GM12878 (cell line): ENCODE measurements around the gene MFAP2. TPM values are rescaled to one million over a fixed set of nuclear protein-coding genes. Genes with fewer than 3 reads are reported as not detected.

Experiments used
- ATAC-seq: fragments of 200-7000 bp; cut with Tn5 transposase; 3 replicates; pipeline ENCODE4 v1.9.1; 2020; ENCODE audit warnings: mild to moderate bottlenecking, moderate library complexity
- BruUV-seq: library from RNA; stranded (reverse); fragments of 400-500 nt; replicated peaks from 2 replicates; lab custom pipeline; 2021; lab: Mats Ljungman, UMichigan
- CTCF ChIA-PET: fragments of 300-600 bp; sonication (Branson Sonifier 250); formaldehyde crosslinking; extraction: SDS; loops from one replicate; lab custom pipeline; 2021; ENCODE audit warnings: inconsistent platforms; lab: Yijun Ruan, JAX
- POLR2A ChIA-PET: fragments of 350-600 bp; formaldehyde crosslinking; extraction: SDS; loops from one replicate; lab custom pipeline; 2021; ENCODE audit warnings: inconsistent platforms; lab: Charles Lee
- RAD21 ChIA-PET: fragments of 300-600 bp; sonication (Branson Sonifier 250); formaldehyde crosslinking; loops from one replicate; lab custom pipeline; 2023; ENCODE audit warnings: antibody characterized with exemption; ENCODE audit not compliant: unreplicated experiment; lab: Charles Lee
- SMC1A ChIA-PET: fragments of 300-600 bp; sonication (Branson Sonifier 250); formaldehyde crosslinking; loops from one replicate; lab custom pipeline; 2023; ENCODE audit not compliant: unreplicated experiment, uncharacterized antibody; lab: Charles Lee
- DNase-seq: peaks from one replicate; pipeline ENCODE4 v3.0.0-alpha.2; 2011; ENCODE audit warnings: low read depth, low spot score
- FAIRE-seq: peaks from 3 replicates; lab custom pipeline; 2011; peaks lifted over from hg19 to GRCh38; lab: Jason Lieb, UNC
- H2AFZ ChIP-seq: 2 replicates; pipeline ENCODE4 v1.6.0; 2011; ENCODE audit warnings: low read depth, low read length, control low read depth; ENCODE audit not compliant: control insufficient read depth
- H3K27ac ChIP-seq: 2 replicates; pipeline ENCODE4 v1.5.1; 2011; ENCODE audit warnings: control low read depth; ENCODE audit not compliant: control insufficient read depth, insufficient read depth
- H3K27me3 ChIP-seq, 2 experiments: replicated peaks in 1 of 2; 2 replicates each; pipeline versions ENCODE4 v1.6.0 to v1.6.1; 2011; ENCODE audit warnings: low read length in 1 of 2; ENCODE audit not compliant: control insufficient read depth in 2 of 2, insufficient read depth in 2 of 2
- H3K36me3 ChIP-seq, 2 experiments: 2 replicates each; pipeline ENCODE4 v1.5.1; 2011; ENCODE audit warnings: low read length in 1 of 2; ENCODE audit not compliant: control insufficient read depth in 2 of 2, insufficient read depth in 2 of 2
- H3K4me1 ChIP-seq: 2 replicates; pipeline ENCODE4 v1.6.1; 2011; ENCODE audit warnings: mild to moderate bottlenecking, low read length, moderate library complexity, mixed read lengths; ENCODE audit not compliant: control insufficient read depth, insufficient read depth
- H3K4me2 ChIP-seq: 2 replicates; pipeline ENCODE4 v1.6.0; 2011; ENCODE audit warnings: control low read depth; ENCODE audit not compliant: control insufficient read depth, insufficient read depth
- H3K4me3 ChIP-seq: fragments of 200-600 bp; sonication (generic); 2 replicates; pipeline ENCODE4 v1.5.1; 2016
- H3K79me2 ChIP-seq: 2 replicates; pipeline ENCODE4 v1.6.0; 2011; ENCODE audit warnings: low read length; ENCODE audit not compliant: control insufficient read depth, insufficient read depth
- H3K9ac ChIP-seq: 2 replicates; pipeline ENCODE4 v1.8.0; 2011; ENCODE audit warnings: low read length, control low read depth, mixed read lengths; ENCODE audit not compliant: control insufficient read depth, insufficient read depth
- H3K9me3 ChIP-seq: replicated peaks from 3 replicates; pipeline ENCODE4 v1.5.1; 2011; ENCODE audit warnings: mild to moderate bottlenecking, low read length; ENCODE audit not compliant: control insufficient read depth, insufficient read depth
- H4K20me1 ChIP-seq: 2 replicates; pipeline ENCODE4 v1.6.0; 2011; ENCODE audit not compliant: control insufficient read depth, insufficient read depth
- IRF4 ChIP-seq: IDR thresholded peaks from 2 replicates; pipeline ENCODE4 v1.6.1; 2011; ENCODE audit warnings: low read depth, low read length
- KDM1A ChIP-seq: fragments of 200-600 bp; sonication (generic); IDR thresholded peaks from 2 replicates; pipeline ENCODE4 v1.6.1; 2016; ENCODE audit warnings: borderline replicate concordance
- WGBS: methylation state at CpG from one replicate; pipeline ENCODE4 v1.1.6; 2016; ENCODE audit warnings: low lambda C conversion rate; ENCODE audit not compliant: insufficient replicate concordance, insufficient coverage; ENCODE audit errors: missing lambda C conversion rate; 5-methylcytosine and 5-hydroxymethylcytosine counted together
- in situ Hi-C: fragments of 300-500 bp; cut with MboI; formaldehyde crosslinking; loops from 9 replicates; pipeline ENCODE4 v1.14.3; 2018; ENCODE audit warnings: mixed read lengths
- intact Hi-C: fragments of 100-400 bp; cut with micrococcal nuclease; formaldehyde crosslinking; loops from one replicate; pipeline ENCODE4 v1.14.2; 2022; ENCODE audit not compliant: unreplicated experiment
- polyA plus RNA-seq, 11 experiments: library from polyadenylated mRNA; depleted of rRNA in 4 of 11; unstranded in 6 of 11; stranded (reverse) in 5 of 11; fragments of >200 nt; fragmentation: Nextera tagmentation in 4 of 11; fragmentation: Illumina TruSeq in 1 of 11; extraction: Ambion mirVana in 4 of 11; extraction: Trizol in 1 of 11; gene quantifications; 1 replicate in 1 of 11; 2 replicates in 10 of 11; pipeline versions ENCODE4 v1.2.1 to v1.2.3, GENCODE V29; 2011 to 2016; ENCODE audit warnings: inconsistent platforms in 2 of 11, missing spikeins in 2 of 11, low read depth in 1 of 11
- total RNA-seq, 4 experiments: library from RNA; depleted of rRNA in 3 of 4; stranded (reverse); fragments of >200 nt in 3 of 4; fragmentation: Illumina TruSeq in 1 of 4; extraction: Trizol in 1 of 4; gene quantifications; 2 replicates each; pipeline versions ENCODE4 v1.2.1 to v1.2.3, GENCODE V29; 2013 to 2021

The MFAP2 gene
- total and polyA plus RNA-seq, 10 of the 15 experiments (the other 5 are each of a cell fraction or from before 2014, with no cell fraction given): 0.16 TPM; not detected in 9

DNA sequence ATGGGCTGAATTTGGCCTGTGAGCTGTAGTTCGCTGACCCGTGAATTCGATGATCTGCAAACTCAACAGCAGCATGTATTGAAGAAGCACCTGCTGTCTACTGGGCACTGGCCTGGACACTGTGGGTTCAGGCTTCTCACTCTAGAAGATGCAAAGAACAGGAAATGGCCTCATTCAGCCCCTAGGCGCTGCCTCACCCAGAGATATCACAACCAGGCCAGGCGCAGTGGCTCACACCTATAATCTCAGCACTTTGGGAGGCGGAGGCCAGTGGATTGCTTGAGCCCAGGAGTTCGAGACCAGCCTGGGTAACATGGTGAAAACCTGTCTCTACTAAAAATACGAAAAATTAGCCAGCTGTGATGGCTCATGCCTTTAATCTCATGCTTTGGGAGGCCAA is 23.6 kb downstream of the MFAP2 start:
- no peak for DNase-seq
- ChIA-PET POLR2A (interaction anchor here (0.5 kb wide), 1 partner anchor 36 kb away, joined by 3 read pairs; no protein-coding TSS in a partner anchor), SMC1A (interaction anchor here (1.1 kb wide), 1 partner anchor 163 kb away, joined by 3 read pairs; the partner anchor contains the start of gene PADI2), RAD21 (interaction anchor here (0.6 kb wide), 1 partner anchor 53 kb away, joined by 3 read pairs; no protein-coding TSS in a partner anchor), CTCF (interaction anchor here (0.6 to 1.6 kb wide), 3 partner anchors 81 to 104 kb away, joined by 3 to 7 read pairs (median 3); no protein-coding TSS in a partner anchor)
- H3K4me2 ChIP-seq: no peak overlapping the region
- intact Hi-C loops: loop anchor here (10.0 kb wide), 1 partner anchor 512 kb away; the partner anchor contains the start of gene NECAP2
- TF ChIP-seq IRF4: no peak
- H3K27me3 ChIP-seq: no peaks in the 10 kb centered on the region
- BruUV-seq: no TSS peak
- H3K27ac ChIP-seq: no peak overlapping the region
- WGBS: 52% methylated on average over 8 of the region's 8 CpGs
- in situ Hi-C loops: loop anchor here (5.0 kb wide), 1 partner anchor 91 kb away; no protein-coding TSS in a partner anchor
- H3K36me3 ChIP-seq: no peaks in the 10 kb centered on the region
- H3K4me1 ChIP-seq: no peaks in the 10 kb centered on the region
- no peaks in the 10 kb centered on the region for H3K79me2 ChIP-seq
- no peak for FAIRE-seq
- no peaks in the 10 kb centered on the region for H3K9me3 ChIP-seq
- ATAC-seq: no peak
- H3K4me3 ChIP-seq: no peak overlapping the region
- no peak overlapping the region for H2AFZ ChIP-seq
- no peak overlapping the region for H3K9ac ChIP-seq
- H4K20me1 ChIP-seq: no peaks in the 10 kb centered on the region

DNA sequence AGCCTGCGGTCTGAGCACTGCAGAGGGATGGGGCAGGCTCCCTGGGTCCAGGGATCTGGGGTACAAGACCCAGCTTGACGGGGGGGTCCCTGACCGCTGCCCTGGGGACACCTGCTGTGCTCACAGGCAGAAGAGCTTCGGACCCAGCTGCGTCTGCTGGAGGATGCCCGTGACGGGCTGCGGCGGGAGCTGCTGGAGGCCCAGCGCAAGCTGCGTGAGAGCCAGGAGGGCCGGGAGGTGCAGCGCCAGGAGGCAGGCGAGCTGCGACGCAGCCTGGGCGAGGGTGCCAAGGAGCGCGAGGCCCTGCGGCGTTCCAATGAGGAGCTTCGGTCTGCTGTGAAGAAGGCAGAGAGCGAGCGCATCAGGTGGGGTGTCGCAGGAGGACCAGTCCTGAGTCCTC is 25.2 kb downstream of the MFAP2 start:
- no peak overlapping the region for H3K9ac ChIP-seq
- BruUV-seq: no TSS peak
- WGBS: 64% methylated on average over 21 of the region's 25 CpGs

More for the DNA sequence above, 25.2 kb downstream of the MFAP2 start:
- Histone ChIP-seq H4K20me1 (no peaks in the 10 kb centered on the region), H3K4me2 (no peak overlapping the region), H3K27ac (no peak overlapping the region), H3K9me3 (no peaks in the 10 kb centered on the region), H3K36me3 (no peaks in the 10 kb centered on the region), H3K4me3 (no peak overlapping the region), H3K27me3 (no peaks in the 10 kb centered on the region), H3K4me1 (no peaks in the 10 kb centered on the region), H2AFZ (no peak overlapping the region), H3K79me2 (no peaks in the 10 kb centered on the region)
- POLR2A ChIA-PET: no interaction called here
- TF ChIP-seq KDM1A: no peak
- CTCF ChIA-PET: interaction anchor here (1.6 kb wide), 1 partner anchor 91 kb away, joined by 8 read pairs; no protein-coding TSS in a partner anchor
- intact Hi-C loops: loop anchor here (10.0 kb wide), 1 partner anchor 510 kb away; the partner anchor contains the start of gene NECAP2
- no peak for ATAC-seq
- no peak for FAIRE-seq
- no peak for DNase-seq
- in situ Hi-C loops: loop anchor here (5.0 kb wide), 1 partner anchor 92 kb away; no protein-coding TSS in a partner anchor
- RAD21 ChIA-PET: no interaction called here
- SMC1A ChIA-PET: no interaction called here
